HepG2 (cell line): Measurements from ENCODE around the gene C9orf50. TPM values are rescaled to one million over a fixed set of nuclear protein-coding genes. Genes with fewer than 3 reads are reported as not detected.

Experiments
- ARID2 ChIP-seq: sonication (generic); formaldehyde crosslinking; IDR thresholded peaks from 2 replicates; pipeline ENCODE4 v1.8.1; 2022; ENCODE audit warnings: mild to moderate bottlenecking, missing genetic modification reagents, borderline replicate concordance
- CBX1 ChIP-seq: IDR thresholded peaks from one replicate; pipeline ENCODE4 v1.6.1; 2016; ENCODE audit warnings: antibody characterized with exemption, low read depth
- FOXC1 ChIP-seq: sonication (generic); formaldehyde crosslinking; IDR thresholded peaks from 2 replicates; pipeline ENCODE4 v1.8.0; 2022; ENCODE audit warnings: mild to moderate bottlenecking, missing genetic modification reagents, borderline replicate concordance
- HNRNPH1 ChIP-seq: fragments of 200-400 bp; formaldehyde crosslinking; optimal IDR thresholded peaks from 2 replicates; pipeline ENCODE3; 2017; ENCODE audit warnings: mild to moderate bottlenecking, low read depth, low read length
- MAFG ChIP-seq: sonication (generic); formaldehyde crosslinking; IDR thresholded peaks from 2 replicates; pipeline ENCODE4 v1.5.1; 2020; ENCODE audit warnings: mild to moderate bottlenecking, missing genetic modification reagents
- SETDB1 ChIP-seq: sonication (generic); formaldehyde crosslinking; IDR thresholded peaks from 2 replicates; pipeline ENCODE4 v1.5.1; 2020; ENCODE audit warnings: missing genetic modification reagents, mild to moderate bottlenecking, borderline replicate concordance
- SKIL ChIP-seq: sonication (generic); formaldehyde crosslinking; IDR thresholded peaks from 2 replicates; pipeline ENCODE4 v1.8.0; 2022; ENCODE audit warnings: missing genetic modification reagents, mild to moderate bottlenecking, moderate library complexity, borderline replicate concordance
- polyA plus RNA-seq, 8 experiments: library from polyadenylated mRNA; depleted of rRNA in 3 of 8; stranded (reverse) in 7 of 8; unstranded in 1 of 8; fragments of >200 nt; fragmentation: Illumina TruSeq in 4 of 8; extraction: Trizol in 4 of 8; gene quantifications; 2 replicates each; pipeline versions ENCODE4 v1.2.1 to v1.2.3, GENCODE V29; 2011 to 2016; ENCODE audit warnings: low read depth in 4 of 8, missing spikeins in 1 of 8, mixed read lengths in 1 of 8; ENCODE audit not compliant: insufficient read depth in 1 of 8
- total RNA-seq, 5 experiments: library from RNA; depleted of rRNA; stranded (reverse); fragments of >200 nt; fragmentation: Illumina TruSeq; extraction: Trizol; gene quantifications; 2 replicates each; pipeline ENCODE4 v1.2.3, GENCODE V29; 2016; ENCODE audit warnings: low read depth in 1 of 5
- TF ChIP-seq, protein P1 (sequence below): sonication (generic); formaldehyde crosslinking; IDR thresholded peaks from 2 replicates; pipeline ENCODE4 v1.8.0; 2022; ENCODE audit warnings: missing genetic modification reagents, mild to moderate bottlenecking, borderline replicate concordance
- TF ChIP-seq, protein P2 (sequence below): sonication (generic); formaldehyde crosslinking; conservative IDR thresholded peaks from 2 replicates; pipeline ENCODE4 v1.8.0; 2022; ENCODE audit warnings: mild to moderate bottlenecking, moderate library complexity, missing genetic modification reagents

C9orf50 gene
- total and polyA plus RNA-seq, 2 of the 13 experiments (the other 11 are each of a cell fraction or from before 2014, with no cell fraction given): not detected

GRCh38 chr9:129570450-129571297 lies 50.2 kb downstream of the C9orf50 start (continued):
- TF ChIP-seq ARID2 (CRISPR knock-in tag): peak; percentile 7; the same call in 1 of the 2 replicates
- peak; percentile 91 for TF ChIP-seq MAFG (CRISPR knock-in tag)
- peak; percentile 14 for TF ChIP-seq CBX1
- TF ChIP-seq SETDB1: no peak
- TF ChIP-seq HNRNPH1: no peak
- TF ChIP-seq, protein P1, sequence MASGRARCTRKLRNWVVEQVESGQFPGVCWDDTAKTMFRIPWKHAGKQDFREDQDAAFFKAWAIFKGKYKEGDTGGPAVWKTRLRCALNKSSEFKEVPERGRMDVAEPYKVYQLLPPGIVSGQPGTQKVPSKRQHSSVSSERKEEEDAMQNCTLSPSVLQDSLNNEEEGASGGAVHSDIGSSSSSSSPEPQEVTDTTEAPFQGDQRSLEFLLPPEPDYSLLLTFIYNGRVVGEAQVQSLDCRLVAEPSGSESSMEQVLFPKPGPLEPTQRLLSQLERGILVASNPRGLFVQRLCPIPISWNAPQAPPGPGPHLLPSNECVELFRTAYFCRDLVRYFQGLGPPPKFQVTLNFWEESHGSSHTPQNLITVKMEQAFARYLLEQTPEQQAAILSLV (CRISPR knock-in tag): no peak
- TF ChIP-seq FOXC1 (CRISPR knock-in tag): peak; percentile 56; the same call in 1 of the 2 replicates
- no peak for TF ChIP-seq SKIL (CRISPR knock-in tag)
- TF ChIP-seq, protein P2, sequence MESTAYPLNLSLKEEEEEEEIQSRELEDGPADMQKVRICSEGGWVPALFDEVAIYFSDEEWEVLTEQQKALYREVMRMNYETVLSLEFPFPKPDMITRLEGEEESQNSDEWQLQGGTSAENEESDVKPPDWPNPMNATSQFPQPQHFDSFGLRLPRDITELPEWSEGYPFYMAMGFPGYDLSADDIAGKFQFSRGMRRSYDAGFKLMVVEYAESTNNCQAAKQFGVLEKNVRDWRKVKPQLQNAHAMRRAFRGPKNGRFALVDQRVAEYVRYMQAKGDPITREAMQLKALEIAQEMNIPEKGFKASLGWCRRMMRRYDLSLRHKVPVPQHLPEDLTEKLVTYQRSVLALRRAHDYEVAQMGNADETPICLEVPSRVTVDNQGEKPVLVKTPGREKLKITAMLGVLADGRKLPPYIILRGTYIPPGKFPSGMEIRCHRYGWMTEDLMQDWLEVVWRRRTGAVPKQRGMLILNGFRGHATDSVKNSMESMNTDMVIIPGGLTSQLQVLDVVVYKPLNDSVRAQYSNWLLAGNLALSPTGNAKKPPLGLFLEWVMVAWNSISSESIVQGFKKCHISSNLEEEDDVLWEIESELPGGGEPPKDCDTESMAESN (CRISPR knock-in tag): peak; percentile 60; the same call in 1 of the 2 replicates
